ENCODE results near the gene ABRACL.
"Not testable (repeated sequence)": the region's sequence is repeated elsewhere in the genome, so short reads cannot be mapped to it uniquely, and the experiment has no call there.

DNA sequence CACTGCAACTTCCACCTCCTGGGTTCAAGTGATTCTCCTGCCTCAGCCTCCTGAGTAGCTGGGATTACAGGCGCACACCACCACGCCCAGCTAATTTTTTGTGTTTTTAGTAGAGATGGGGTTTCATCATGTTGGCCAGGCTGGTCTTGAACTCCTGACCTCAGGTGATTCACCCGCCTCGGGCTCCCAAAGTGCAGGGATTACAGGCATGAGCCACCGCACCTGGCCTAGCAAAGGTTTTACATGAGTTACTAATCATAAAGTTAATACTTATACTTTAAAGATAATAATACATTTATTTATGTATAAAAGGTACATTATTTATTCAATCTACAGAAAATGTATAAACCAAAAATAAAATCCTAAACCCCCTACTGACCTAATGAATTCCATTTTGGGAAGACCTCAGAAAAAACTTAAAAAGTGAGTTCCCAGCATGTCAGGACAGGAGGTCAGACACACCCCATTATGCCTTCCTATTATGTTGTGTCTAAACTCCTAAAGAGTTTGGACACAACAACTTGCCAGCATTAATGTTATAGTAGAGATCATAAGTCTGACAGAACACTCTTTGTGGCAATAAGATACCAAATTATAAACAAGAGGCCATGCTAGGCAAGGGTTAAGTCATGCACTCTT is 21.7 kb downstream of the ABRACL start:
- not testable (repeated sequence) for TF ChIP-seq EZH2 (IDR thresholded peaks at IDR 0.05; ENCODE audit: insufficient read depth, poor library complexity, severe bottlenecking); EZH2phosphoT487 (IDR thresholded peaks at IDR 0.05; ENCODE audit: insufficient read depth, low read depth)

Measured in GM23248 (cell line).